GM18873 (cell line): ENCODE measurements around the gene MOCOS.

Source experiments
- ATAC-seq: cut with Tn5 transposase; IDR thresholded peaks from one replicate; pipeline ENCODE4 v1.9.1; 2021; ENCODE audit warnings: mild to moderate bottlenecking, moderate library complexity, moderate number of reproducible peaks; ENCODE audit not compliant: unreplicated experiment, low FRiP score

Gene MOCOS

GRCh38 chr18:36176711-36177110, 10.6 kb upstream of the MOCOS start:
- no peak for ATAC-seq

- no peak for ATAC-seq
Measured at GRCh38 chr18:36177913-36178312, 9.4 kb upstream of the MOCOS start.

GRCh38 chr18:36179562-36180355, 7.5 kb upstream of the MOCOS start:
- ATAC-seq: no peak

- ATAC-seq: no peak
Measured at GRCh38 chr18:36181441-36181840, 5.9 kb upstream of the MOCOS start.

GRCh38 chr18:36181898-36182506, 5.3 kb upstream of the MOCOS start:
- ATAC-seq: no peak

GRCh38 chr18:36183033-36183432, 4.3 kb upstream of the MOCOS start:
- no peak for ATAC-seq

GRCh38 chr18:36183987-36184386, 3.3 kb upstream of the MOCOS start:
- no peak for ATAC-seq

- ATAC-seq: no peak
Measured at GRCh38 chr18:36185157-36185556, 2.1 kb upstream of the MOCOS start.

GRCh38 chr18:36185901-36186460, 1.3 kb upstream of the MOCOS start:
- ATAC-seq: no peak

GRCh38 chr18:36186461-36187192, 670 bp upstream of the MOCOS start:
- ATAC-seq: no peak

GRCh38 chr18:36187826-36188721, 777 bp downstream of the MOCOS start:
- no peak for ATAC-seq

GRCh38 chr18:36188916-36189315, 1.6 kb downstream of the MOCOS start:
- no peak for ATAC-seq

GRCh38 chr18:36189486-36189885, 2.2 kb downstream of the MOCOS start:
- no peak for ATAC-seq

GRCh38 chr18:36191286-36191685, 4.0 kb downstream of the MOCOS start:
- ATAC-seq: no peak

GRCh38 chr18:36191711-36192110, 4.4 kb downstream of the MOCOS start:
- no peak for ATAC-seq

- no peak for ATAC-seq
Measured at GRCh38 chr18:36194600-36195315, 7.5 kb downstream of the MOCOS start.

GRCh38 chr18:36195427-36196122, 8.3 kb downstream of the MOCOS start:
- no peak for ATAC-seq

- no peak for ATAC-seq
Measured at GRCh38 chr18:36196238-36196995, 9.1 kb downstream of the MOCOS start.
